NCI-H2227 treated with DMSO at 0.1 percent for 48 hours (cell line): ENCODE measurements around the gene GRIN1.
"Not testable (repeated sequence)": the region's sequence is repeated elsewhere in the genome, so short reads cannot be mapped to it uniquely, and the experiment has no call there.

ENCODE experiments used
- DNase-seq: peaks from one replicate; lab custom pipeline; 2025; lab: John Stamatoyannopoulos, UW

The GRIN1 gene

DNA sequence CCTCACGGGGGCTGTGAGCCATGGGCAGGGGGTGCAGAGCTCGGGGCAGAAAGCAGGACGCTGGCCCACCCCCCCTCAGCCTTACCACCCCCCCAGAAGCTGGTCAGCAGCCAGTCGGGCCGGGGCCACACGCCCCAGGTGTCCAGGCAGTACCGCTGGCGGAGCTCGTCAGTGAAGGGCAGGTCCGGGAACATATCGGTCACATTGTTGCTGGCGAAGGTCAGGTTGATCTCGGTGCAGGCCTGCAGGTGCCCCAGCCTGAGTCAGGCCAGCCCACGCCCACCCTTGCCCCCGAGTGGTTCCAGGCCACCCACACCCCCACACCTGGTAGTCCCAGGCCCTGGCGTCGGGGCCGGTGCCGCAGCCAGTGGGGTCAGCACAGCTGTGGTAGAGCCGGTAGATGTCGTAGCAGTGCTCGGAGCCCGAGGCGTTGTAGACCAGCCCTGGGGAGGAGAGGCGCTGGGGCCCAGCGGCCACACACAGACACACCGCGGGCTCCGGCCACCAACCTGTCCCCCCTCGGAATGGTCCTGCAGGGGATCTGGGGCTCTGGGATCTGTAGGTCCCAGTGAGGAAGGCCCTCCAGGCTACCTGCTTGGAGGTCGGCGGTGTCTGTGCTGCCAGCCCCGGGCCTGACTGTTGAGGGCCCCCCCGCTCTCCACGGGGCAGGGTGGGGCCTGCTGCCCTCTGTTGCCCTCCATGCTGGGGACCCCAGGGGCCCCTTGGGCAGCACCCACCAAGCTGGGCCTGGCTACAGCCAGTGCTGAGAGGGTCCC lies 27.0 kb upstream of the GRIN1 start:
- DNase-seq, result no peak

GRCh38 chr9:137112564-137113384 lies 26.2 kb upstream of the GRIN1 start:
- DNase-seq, result no peak

GRCh38 chr9:137113385-137114159 lies 25.4 kb upstream of the GRIN1 start:
- no peak for DNase-seq

- no peak for DNase-seq
These were observed 24.7 kb upstream of the GRIN1 start for GRCh38 chr9:137114220-137114612.

DNA sequence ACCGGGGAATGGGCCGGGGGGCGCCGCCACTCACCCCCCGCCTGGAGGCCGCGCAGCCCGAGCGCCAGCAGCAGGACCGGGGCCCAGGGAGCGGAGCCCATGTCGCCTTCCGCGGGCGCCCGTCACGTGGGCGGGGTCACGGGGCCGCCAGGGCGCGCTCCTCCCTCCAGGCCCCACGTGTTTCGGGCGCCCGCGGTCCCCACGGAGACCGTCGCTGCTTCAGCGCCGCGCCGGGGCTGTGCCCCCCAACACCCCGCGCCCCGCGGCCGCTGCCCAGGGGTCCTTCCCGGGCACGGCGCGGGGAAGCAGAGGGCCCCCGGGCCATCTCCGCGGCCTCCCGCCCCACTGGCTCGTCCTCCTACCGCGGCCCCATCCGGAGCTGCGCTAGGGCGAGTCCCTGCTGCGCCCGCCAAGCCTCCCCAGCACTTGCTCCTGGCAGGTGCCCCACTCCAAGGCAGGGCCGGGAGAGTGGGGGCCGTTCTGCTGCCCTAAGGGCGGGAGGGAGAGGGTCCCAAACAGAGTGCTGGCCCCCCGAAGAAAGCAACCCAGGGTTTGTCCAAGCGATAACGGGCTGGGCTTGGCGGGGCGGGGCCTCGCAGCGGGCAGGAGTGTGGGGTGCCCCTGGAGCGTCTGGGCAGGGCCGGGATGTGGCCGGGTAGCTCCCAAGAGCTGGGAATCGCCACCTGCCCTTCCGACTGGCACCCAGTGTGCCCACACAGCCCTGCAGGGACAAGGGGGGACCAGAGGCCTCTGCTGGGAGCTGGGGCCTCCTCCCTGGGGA lies 24.2 kb upstream of the GRIN1 start, which contains the start of gene DPP7:
Gene DPP7 (minus strand): TSS at position 121 of the 781 bp plus-strand sequence. CDS start 20 bp downstream, at position 101.
- DNase-seq, result peak; percentile 10

DNA sequence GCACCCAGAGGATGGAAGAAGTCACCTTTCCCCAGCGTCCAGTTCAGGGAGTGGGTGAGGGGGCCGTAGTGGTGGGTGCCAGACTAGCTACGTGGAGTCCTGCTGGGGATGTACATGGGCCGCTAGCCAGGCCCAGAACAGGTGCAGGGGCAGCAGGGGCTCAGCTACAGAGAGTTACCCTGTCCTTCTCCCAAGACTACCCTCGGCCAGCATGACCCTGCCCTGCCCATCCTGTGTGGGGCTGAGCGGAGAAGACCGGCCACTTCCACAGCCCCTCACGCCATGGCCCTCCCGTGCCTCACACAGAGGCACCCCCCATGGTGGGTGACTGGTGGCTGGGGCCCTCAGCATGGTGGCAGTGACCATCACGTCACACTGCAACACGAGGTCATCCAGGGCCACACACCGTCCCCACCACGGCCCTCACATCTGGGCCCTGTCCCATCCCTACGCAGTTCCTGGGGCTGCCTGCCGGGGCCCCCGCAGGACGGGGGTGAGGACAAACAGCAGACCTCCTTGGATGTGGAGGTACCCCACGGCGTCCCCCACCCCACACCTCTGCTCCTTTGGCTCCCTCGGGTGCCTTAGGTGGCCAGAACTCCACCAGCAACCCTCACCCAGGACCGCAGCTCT lies 23.4 kb upstream of the GRIN1 start:
- DNase-seq, result no peak

GRCh38 chr9:137116027-137116507 lies 22.9 kb upstream of the GRIN1 start:
- DNase-seq, result no peak

GRCh38 chr9:137116728-137117127 lies 22.2 kb upstream of the GRIN1 start:
- DNase-seq, result no peak

DNA sequence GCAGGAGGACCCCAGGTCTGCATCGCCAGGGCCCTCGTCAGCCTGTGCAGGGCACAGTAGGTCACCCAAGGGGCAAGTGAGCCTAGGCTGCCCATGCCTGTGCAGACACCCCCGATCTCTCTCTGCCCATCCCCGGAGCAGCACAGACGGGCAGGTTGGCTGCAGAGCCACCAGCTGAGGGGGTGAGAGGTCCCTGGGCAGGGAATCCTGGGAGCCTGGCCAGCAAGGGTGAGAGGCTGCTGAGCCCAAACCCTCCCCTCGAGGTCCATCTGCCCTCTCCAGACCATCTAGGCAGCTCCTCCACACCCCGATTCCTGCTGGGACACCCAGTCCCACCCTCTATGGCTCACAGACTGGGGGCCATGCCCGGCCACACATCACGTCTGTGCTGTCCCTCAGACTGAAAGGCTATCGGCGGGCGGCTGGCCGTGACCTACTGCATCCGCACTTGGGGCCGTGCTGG lies 21.7 kb upstream of the GRIN1 start:
- DNase-seq, result no peak

GRCh38 chr9:137118092-137118603 lies 20.8 kb upstream of the GRIN1 start:
- not testable (repeated sequence) for DNase-seq

- DNase-seq, result not testable (repeated sequence)
These were observed 16.8 kb upstream of the GRIN1 start for GRCh38 chr9:137121927-137122795.

DNA sequence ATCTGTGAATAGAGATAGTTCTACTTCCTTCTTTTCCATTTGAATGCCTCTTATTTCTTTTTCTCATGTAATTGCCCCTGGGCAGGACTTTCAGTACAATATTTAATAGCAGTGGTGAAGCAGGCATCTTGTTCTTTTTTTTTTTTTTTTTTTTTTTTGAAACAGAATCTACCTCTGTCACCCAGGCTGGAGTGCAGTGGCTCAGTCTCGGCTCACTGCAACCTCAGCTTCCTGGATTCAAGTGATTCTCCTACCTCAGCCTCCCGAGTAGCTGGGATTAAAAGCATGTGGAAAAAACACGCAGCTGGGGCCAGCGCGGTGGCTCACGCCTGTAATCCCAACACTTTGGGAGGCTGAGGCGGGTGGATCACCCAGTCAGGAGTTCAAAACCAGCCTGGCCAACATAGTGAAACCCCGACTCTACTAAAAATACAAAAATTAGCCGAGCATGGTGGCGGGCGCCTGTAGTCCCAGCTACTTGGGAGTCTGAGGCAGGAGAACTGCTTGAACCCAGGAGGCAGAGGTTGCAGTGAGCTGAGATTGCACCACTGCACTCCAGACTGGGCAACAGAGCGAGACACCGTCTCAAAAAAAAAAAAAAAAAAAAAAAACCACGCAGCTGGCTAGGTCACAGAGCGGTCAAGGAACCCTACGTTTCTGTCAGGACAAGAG lies 16.0 kb upstream of the GRIN1 start:
- DNase-seq, result not testable (repeated sequence)

DNA sequence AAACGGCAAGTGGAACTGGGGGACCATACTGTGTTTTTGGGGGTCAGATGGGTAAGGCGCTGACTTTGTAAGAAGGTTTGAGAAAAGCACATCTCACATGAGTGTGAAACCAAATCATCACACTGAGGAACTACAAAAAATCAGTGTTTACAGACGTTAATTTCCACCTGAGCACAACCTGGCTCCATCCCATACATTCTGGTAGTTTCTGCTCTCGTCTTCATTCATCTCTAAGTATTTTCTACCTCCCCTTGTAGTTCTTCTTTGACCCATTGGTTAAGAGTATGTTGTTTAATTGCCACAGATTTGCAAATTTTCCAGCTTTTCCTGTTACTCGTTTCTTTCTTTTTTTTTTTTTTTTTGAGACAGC lies 15.5 kb upstream of the GRIN1 start:
- no peak for DNase-seq

- not testable (repeated sequence) for DNase-seq
These were observed 14.9 kb upstream of the GRIN1 start for GRCh38 chr9:137123952-137124462.

DNA sequence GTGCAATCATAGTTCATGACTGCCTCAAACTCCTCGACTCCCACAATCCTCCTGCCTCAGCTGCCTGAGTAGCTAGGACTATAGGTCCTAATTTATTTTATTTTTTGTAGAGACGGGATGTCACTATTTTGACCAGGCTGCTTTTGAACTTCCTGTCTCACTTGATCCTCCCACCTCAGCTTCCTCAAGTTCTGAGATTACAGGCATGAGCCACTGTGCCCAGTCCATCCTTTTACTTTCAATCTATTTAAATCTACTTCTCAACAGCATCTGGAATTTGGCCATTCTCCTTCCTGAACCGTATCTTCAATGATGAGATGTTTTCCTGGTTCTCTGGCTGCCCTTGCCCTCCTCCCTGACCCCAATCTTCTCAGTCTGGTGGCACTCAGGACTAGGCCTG lies 12.2 kb upstream of the GRIN1 start:
- no peak for DNase-seq

GRCh38 chr9:137127301-137128157 lies 11.4 kb upstream of the GRIN1 start:
- no peak for DNase-seq

DNA sequence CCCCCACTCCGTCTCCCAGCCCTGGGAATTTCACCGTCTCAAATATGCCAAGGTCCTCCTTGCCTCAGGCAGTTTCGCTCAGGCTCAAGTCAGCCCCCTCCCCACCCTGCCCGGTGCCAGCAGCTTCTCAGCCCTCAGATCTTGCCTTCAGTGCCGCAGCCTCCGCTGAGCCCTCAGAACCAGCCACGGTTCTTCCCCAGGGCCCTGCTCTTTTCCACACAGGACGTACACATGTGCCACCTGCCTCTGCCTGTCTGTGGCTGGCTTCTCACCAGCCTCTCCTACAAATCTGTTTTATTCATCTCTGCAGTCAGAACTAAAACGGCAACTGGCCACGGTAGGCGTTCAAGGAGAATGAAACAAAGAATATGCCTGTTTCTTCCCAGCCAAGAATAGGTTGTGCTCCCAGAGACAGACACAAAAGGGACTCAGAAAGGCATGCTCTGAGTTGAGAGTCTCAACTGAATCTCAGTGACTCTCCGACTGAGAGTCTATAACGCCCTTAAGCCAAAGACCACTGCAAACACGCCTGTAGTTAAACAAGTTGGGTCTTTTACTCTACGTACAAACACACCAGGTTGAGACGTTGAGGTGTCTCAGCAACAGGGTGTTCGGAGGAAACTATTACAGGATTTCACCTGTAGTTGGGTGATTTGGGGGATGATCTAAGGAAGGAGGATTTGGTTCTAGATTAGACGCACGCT lies 10.6 kb upstream of the GRIN1 start:
- no peak for DNase-seq
